Stimulated activated CD4-positive, alpha-beta T cell treated with anti-CD3 and anti-CD28 coated beads, Interleukin-1b, Interleukin-23, amount 100 ng/mL, for 4 hours (primary cell): ENCODE measurements around the gene UBQLNL.

ENCODE experiments used
- DNase-seq, 2 donors: peaks; one replicate each; pipeline ENCODE4 v3.0.0-alpha.2; 2020; ENCODE audit warnings: low read depth in 2 of 2

UBQLNL gene, protein sequence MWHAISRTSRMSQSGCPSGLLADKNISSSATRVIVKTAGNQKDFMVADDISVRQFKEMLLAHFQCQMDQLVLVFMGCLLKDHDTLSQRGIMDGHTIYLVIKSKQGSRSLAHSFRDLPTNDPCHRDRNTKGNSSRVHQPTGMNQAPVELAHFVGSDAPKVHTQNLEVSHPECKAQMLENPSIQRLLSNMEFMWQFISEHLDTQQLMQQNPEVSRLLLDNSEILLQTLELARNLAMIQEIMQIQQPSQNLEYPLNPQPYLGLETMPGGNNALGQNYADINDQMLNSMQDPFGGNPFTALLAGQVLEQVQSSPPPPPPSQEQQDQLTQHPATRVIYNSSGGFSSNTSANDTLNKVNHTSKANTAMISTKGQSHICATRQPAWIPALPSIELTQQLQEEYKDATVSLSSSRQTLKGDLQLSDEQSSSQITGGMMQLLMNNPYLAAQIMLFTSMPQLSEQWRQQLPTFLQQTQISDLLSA

GRCh38 chr11:5516599-5516998 is at the start of gene UBQLNL:
TSS of gene UBQLNL (minus strand) at chr11:5516699. CDS start at chr11:5516441, 258 bp downstream.
- no peak for DNase-seq

DNA sequence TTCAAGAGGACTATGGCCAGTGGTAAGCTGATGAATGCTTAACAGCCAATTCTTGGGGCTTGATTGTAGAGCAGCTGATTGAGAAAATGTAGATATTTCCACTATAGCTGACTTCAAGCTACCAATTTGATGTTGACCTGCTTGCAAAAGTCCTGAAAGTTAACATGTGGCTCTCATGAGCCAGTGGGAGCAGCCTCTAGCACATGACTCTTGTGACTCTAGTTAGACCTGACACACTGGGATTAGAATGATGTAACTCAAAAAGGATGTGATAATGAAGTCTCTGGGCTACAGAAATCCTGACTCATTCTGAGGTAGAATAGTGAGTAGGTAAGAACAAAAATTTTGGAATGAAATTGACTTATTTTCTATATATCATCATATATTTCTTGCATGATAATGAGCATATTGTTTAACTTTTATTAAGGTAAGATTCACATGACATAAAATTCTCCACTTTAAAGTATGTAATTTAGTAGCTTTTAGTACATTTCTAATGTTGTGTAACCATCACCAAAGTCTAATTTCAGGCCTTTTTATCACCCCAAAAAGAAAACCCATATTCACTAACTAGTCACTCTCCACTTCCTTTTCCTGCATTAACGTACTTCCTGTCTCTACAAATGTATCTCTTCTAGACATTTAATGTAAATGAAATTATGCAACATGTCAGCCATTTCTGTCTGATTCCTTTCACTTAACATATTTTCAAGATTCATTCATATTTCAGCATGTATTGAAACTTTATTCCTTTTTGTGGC is 47.9 kb upstream of the UBQLNL start:
- no peak for DNase-seq

DNA sequence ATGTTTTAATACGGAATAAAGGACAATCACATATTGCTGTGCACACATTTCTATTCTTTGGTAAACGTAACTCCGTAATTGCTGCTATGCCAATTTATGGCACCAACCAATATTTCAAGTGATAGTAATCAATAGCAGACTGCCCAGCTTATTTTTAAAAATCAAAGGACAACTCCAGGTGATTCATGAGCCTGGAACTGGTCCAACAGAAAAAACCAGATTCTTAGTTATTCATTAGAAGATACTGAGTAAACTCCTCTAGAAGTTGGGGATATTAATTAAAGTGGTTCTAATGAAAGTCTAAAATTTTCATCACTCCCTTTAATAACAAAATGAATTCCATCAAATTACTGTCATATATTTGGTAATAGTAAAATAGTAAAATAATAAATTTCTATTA is 41.3 kb upstream of the UBQLNL start:
- DNase-seq, result no peak

DNA sequence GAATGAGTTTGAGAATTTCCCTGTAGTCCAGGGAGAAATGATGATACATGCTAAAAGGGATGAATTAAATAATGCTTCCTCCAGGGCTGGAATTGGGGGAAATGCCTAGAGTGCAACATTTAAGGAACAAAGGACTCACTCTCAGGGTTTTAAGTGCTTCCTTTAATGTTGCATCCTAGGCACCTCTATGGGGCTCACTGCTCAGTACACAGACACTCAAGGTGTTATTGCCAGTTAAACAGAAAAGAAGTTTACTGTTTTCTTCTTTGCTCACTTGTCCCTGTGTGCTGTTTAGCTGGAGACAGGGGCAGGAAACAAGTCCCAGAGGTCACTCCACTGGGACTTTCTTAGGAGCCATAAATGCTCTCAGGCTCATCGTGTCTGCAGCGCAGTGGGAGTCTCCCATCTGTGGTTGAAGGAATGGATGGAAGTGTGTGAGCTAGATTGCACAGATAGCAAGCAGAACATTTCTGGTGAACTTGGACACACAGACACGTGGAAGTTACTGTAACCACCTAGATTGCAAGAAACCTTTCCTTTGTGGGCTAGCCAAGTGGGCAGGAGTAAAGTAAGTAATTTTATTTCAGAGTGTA is 40.2 kb upstream of the UBQLNL start:
- no peak for DNase-seq

DNA sequence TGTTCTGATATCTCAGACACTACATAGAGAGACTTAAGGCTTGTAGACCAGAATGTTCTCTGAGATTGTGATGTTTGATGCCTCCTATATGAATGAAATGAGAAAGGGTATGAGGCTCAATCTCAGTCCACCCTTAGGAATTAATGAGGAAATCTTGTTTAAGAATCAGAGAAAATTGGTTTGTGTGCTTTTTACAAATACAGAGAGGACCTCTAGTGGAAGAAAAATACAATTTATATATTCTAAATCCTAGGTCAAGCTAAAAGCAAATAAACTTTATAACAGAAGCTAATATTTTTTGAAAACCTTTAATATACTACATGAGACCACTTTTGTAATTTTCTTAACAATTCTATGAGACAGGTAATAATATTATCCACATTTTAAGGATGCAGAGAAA is 36.8 kb upstream of the UBQLNL start:
- DNase-seq, result no peak

DNA sequence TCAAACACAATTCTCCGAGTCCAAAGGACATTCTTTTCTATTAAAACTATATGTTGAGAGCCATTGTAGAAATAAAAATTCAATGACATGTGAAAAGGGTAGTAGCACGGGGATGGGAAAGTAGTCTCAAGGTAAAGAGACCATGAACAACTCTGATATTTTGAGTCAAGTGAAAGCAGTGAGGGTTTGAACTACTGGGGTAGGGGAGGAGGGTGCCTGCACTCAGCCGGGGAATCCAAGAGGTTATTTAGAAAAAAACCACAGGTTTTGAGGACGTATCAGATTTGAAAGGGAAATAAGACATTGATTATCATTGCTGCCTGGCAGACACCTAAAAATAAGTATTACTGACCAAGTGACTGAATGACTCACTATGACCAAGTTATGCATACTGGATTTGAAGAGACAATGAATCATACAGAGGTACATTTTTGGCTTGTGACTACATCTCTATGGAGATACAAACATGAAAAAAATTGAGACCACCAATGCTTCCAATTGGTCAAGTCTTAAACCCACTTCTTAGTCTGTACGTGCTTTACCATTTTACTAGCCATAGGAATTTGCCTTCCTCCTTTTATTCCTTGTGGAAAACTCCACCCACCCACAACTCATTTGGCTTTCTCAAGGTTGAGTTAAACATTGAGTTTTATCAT is 34.1 kb upstream of the UBQLNL start:
- no peak for DNase-seq

- DNase-seq, result no peak
These were observed 31.9 kb upstream of the UBQLNL start, which contains the start of gene OR52H1 for GRCh38 chr11:5548440-5548839. TSS of gene OR52H1 (minus strand) at chr11:5548540. CDS start at chr11:5545505, 3,035 bp downstream.

GRCh38 chr11:5547982-5548381 is 31.5 kb upstream of the UBQLNL start:
- DNase-seq, result no peak

DNA sequence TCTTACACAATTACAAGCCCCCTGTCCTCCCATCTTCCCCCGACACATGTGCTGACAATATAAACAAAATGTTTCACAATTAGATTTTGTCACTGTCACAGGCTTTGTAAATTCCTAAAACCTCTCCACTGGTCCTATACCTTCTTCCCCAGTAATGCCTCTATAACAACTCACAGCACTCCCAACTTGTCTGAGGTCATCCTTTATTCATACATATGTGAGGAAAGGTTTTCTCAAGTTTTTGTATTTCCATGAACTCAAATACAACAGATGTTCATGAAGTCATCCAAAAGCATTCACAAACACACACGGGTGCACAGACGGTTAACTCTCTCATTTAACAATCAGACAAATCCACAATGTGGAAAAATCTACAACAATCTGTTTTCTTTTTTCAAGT is 30.0 kb upstream of the UBQLNL start:
- DNase-seq, result no peak

GRCh38 chr11:5541427-5541826 is 24.9 kb upstream of the UBQLNL start:
- DNase-seq, result no peak

DNA sequence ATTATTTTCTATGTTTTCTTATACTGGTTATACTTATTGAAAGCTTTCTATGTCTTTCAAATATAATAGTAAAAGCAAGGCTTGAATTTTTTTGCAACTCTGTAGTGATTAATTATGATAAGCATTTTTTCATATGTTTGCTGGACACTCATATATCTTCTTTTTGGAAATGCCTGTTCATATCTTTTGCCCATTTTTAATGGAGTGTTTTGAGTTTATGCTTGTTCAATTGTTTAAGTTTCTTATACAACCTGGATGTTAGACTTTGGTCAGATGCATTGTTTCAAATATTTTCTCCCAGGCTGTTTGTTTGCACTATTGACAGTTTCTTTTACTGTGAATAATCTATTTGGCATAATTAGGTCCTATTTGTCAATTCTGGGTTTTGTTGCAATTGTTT is 20.0 kb upstream of the UBQLNL start:
- DNase-seq, result no peak

GRCh38 chr11:5534046-5534445 is 17.5 kb upstream of the UBQLNL start:
- no peak for DNase-seq

GRCh38 chr11:5531053-5531831 is 14.7 kb upstream of the UBQLNL start:
- no peak for DNase-seq

- no peak for DNase-seq
These were observed 12.0 kb upstream of the UBQLNL start for GRCh38 chr11:5528495-5528894.

DNA sequence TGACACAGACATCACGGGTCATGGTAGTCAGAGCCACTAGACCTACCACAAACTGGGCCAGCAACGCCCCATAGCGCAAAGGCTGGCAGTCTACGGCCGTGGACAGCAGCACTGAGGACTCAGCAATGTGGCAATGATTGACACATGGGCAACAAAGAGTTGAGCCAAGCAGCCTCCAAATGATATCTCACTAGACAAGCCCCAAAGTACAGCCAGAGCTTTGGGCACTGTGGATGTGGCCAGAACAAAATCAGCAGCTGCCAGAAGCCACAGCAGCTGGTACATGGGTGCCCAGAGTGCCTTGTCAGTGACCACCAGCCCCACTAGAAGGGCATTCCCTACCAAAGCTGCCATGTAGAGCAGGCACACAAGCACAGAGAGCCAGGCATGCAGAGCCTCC is 11.2 kb upstream of the UBQLNL start:
- DNase-seq, result no peak

- DNase-seq, result no peak
These were observed 8.3 kb upstream of the UBQLNL start for GRCh38 chr11:5524756-5525155.

DNA sequence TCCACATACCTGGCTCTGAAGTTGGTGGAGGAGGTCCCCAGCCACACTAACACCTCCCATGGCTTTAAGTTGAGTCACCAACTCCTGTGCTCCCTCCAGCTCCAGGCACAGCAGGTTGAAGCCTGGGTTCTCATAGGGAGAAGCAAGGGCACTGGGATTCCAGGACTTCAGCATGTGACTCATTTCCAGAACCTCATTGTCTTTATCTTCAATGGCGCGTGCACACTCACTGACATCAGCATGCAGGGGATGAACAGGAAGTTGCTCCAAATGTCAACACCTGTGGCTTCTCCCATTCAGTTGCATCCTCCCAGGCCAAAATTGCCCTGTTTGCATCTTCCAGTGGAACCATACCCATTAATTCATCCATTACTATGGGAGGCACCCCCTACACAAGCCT is 5.8 kb upstream of the UBQLNL start:
- no peak for DNase-seq

DNA sequence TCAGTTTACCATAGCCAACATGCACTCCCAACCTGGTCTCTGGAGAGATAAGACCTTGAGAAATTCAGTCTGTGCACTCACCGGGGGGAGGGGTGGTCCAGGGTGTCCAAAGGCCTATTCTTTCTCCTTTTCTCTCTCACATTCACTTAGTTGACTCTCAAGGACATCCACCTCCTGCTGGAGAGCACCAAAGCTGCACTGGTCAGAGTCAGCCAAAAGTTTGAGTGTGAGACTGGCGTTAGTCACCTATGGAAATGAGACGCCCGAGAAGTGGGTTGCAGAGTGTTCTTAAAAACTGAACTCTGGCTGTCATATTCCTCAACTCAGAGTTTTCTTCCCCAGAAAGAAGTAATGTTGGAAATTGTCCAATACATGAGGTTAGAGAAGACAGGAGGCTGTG is 5.0 kb upstream of the UBQLNL start:
- no peak for DNase-seq

DNA sequence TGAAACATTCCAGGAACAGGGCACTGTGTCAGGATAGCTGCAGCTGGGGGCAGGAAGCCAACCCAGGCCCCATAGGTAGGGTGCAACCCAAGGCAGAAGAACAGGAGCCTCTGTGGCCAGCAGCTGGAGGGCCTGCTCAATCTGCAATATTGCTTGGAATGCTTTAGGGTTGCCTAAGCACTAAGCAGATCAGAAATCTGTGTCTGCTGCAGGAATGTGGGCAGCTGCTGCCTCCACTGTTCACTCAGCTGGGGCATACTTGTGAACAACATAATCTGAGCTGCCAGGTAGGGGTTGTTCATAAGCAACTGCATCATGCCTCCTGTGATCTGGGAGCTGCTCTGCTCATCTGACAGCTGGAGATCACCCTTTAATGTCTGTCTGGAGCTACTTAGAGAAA is 1.7 kb downstream of the UBQLNL start:
- no peak for DNase-seq

GRCh38 chr11:5509803-5510202 is 6.7 kb downstream of the UBQLNL start, which contains the start of gene UBQLN3:
TSS of gene UBQLN3 (minus strand) at chr11:5509957. CDS start at chr11:5509558, 399 bp downstream.
- no peak for DNase-seq

DNA sequence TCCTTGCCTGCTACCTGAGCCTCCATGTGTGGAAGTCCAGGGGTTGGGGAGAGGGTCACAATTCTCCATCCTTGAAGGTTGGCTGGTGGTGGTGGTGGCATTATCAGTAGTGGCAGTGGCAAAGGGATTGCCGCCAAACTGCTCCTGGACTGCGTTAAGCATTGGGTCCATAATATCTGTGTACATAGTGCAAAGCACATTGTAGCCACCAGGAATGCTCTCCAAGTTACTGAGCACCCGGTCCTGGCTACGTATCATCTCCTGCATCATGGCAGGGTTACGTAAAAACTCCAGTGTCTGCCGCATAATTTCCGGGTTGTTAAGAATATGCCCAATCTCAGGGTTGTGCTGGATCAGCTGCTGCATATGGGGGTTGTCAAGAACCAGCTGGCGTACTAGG is 7.9 kb downstream of the UBQLNL start:
- DNase-seq, result no peak
